Measurements from ENCODE around the gene TRIO. TPM values are rescaled to one million over a fixed set of nuclear protein-coding genes. Genes with fewer than 3 reads are reported as not detected.

TRIO gene
- polyA plus RNA-seq, 2 donors = 10.3 to 22.8 TPM

DNA sequence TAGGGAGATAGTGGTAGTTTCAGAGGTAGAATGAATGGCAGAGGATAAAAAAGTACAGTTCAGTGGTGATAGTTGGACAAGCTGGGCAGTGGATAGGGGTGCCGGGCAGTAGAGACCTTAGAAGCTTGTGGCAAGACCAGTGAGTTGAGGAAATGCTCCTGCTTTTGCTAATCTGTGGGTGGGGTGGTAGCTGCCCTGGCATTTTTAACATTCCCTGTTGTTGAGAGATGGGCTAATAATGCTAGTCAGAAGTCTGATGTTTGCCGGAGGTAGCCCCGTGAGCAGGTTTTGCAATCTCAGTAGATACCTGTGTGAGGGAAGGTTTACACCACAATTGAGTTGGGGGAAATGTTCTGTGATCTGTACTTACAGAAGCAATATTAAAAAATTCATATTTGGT, 91.1 kb downstream of the TRIO start:
- WGBS, 2 donors = 89 to 94% methylated on average over 3 of the region's 3 CpGs
- Histone ChIP-seq H3K9me3 (ENCODE audit: control insufficient read depth in 2 of 2, insufficient read depth in 1 of 2, low read depth in 1 of 2, low read length in 1 of 2) (no peaks in the 10 kb centered on the region), H3K4me3 (ENCODE audit: low read depth in 1 of 2, low read length in 2 of 2) (no peak overlapping the region), H3K4me1 (ENCODE audit: control insufficient read depth in 2 of 2, insufficient read depth in 2 of 2, low read length in 1 of 2) (no peaks in the 10 kb centered on the region), H3K36me3 (ENCODE audit: control insufficient read depth in 2 of 2, insufficient read depth in 2 of 2, low read length in 1 of 2) (no peaks in the 10 kb centered on the region), H3K27ac (ENCODE audit: low read depth in 2 of 2, low read length in 1 of 2) (no peak overlapping the region), H3K27me3 (ENCODE audit: control insufficient read depth in 1 of 2, insufficient read depth in 2 of 2, low read length in 2 of 2) (no peaks in the 10 kb centered on the region)

DNA sequence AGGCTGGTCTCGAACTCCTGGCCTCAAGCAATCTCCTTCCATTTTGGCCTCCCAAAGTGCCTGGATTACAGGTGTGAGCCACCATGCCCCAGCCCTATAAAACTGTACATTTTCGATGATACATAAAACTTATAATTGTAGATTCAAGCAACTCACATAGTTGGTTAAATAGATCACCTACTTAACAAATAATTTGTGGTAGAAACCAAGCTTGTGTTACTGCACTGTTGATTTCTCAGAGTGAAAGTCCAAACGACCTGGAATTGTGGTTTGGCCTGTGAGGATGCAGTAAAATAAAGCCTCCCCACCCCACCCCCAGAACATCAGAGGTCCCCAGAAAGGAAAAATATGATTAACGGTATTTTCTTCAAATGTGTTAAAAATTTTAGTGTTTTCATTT, 92.7 kb downstream of the TRIO start:
- Histone ChIP-seq H3K27me3 (ENCODE audit: control insufficient read depth in 1 of 2, insufficient read depth in 2 of 2, low read length in 2 of 2) (no peaks in the 10 kb centered on the region), H3K4me1 (ENCODE audit: control insufficient read depth in 2 of 2, insufficient read depth in 2 of 2, low read length in 1 of 2) (no peaks in the 10 kb centered on the region), H3K9me3 (ENCODE audit: control insufficient read depth in 2 of 2, insufficient read depth in 1 of 2, low read depth in 1 of 2, low read length in 1 of 2) (no peaks in the 10 kb centered on the region), H3K36me3 (ENCODE audit: control insufficient read depth in 2 of 2, insufficient read depth in 2 of 2, low read length in 1 of 2) (no peaks in the 10 kb centered on the region), H3K4me3 (ENCODE audit: low read depth in 1 of 2, low read length in 2 of 2) (no peak overlapping the region), H3K27ac (ENCODE audit: low read depth in 2 of 2, low read length in 1 of 2) (no peak overlapping the region)
- 77 to 78% methylated on average over 4 of the region's 4 CpGs for WGBS, 2 donors

DNA sequence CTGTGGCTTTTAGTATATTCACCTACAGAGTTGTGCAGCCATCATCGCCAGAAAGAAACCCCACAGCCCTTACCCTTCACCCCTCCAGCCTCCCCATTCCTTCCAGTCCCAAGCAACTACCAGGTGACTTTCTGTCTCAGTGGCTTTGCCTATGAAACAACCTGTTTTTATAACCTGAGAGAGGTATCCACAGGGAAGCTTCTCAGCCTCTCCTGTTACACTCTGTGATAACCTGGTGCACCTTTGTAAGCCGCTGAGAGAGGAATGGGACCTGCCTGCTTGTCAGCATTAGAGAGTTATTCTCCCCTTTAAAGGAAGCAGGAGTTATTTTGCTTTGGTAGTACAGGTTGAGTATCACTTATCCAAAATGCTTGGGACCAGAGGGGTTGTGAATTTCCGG, 93.6 kb downstream of the TRIO start:
- no peaks in the 10 kb centered on the region for H3K4me1 ChIP-seq (ENCODE audit: control insufficient read depth in 2 of 2, insufficient read depth in 2 of 2, low read length in 1 of 2)
- no peaks in the 10 kb centered on the region for H3K9me3 ChIP-seq (ENCODE audit: control insufficient read depth in 2 of 2, insufficient read depth in 1 of 2, low read depth in 1 of 2, low read length in 1 of 2)
- H3K36me3 ChIP-seq (ENCODE audit: control insufficient read depth in 2 of 2, insufficient read depth in 2 of 2, low read length in 1 of 2) = no peaks in the 10 kb centered on the region
- H3K27ac ChIP-seq (ENCODE audit: low read depth in 2 of 2, low read length in 1 of 2) = no peak overlapping the region
- H3K27me3 ChIP-seq (ENCODE audit: control insufficient read depth in 1 of 2, insufficient read depth in 2 of 2, low read length in 2 of 2) = no peaks in the 10 kb centered on the region
- WGBS, 2 donors = 92 to 94% methylated on average over 3 of the region's 3 CpGs
- no peak overlapping the region for H3K4me3 ChIP-seq (ENCODE audit: low read depth in 1 of 2, low read length in 2 of 2)

DNA sequence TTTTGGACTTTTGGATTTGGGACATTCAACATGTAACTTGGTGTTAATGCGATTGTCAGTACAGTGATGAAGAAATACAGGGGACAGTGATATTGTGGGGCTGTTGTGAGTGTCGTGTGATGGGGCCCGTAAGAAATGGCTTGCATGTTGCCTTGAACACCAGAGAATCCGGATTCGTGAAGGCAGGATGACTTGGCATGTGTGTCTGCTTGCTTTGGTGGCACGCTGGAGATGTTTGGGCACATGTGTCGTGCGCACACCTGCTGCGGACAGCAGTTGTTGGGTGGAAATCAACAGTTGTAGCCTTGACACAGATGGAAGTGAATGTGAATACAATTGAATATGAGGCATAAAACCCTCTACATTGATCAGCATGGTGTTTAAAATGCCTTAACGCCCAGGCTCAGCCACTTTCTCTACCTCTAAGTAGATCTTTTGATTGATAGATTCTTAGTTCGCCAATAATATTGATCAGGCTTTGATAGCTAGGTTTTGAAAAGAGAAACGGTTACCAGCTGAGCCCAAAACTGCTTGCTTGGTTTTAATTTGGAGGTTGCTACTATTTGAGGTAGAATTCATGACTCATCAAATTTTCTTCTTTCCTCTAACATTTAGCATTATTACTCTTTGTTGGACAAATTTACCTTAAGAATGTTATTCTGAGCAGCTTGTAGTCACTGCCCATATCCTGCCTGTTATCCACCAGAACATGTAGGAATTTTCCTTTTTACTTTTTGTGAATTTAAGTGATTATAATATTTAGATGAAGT, 94.4 kb downstream of the TRIO start:
- no peaks in the 10 kb centered on the region for H3K9me3 ChIP-seq (ENCODE audit: control insufficient read depth in 2 of 2, insufficient read depth in 1 of 2, low read depth in 1 of 2, low read length in 1 of 2)
- no peak overlapping the region for H3K27ac ChIP-seq (ENCODE audit: low read depth in 2 of 2, low read length in 1 of 2)
- H3K4me3 ChIP-seq (ENCODE audit: low read depth in 1 of 2, low read length in 2 of 2) = no peak overlapping the region
- WGBS, 2 donors = 87% methylated on average over 12 of the region's 12 CpGs
- H3K36me3 ChIP-seq (ENCODE audit: control insufficient read depth in 2 of 2, insufficient read depth in 2 of 2, low read length in 1 of 2) = no peaks in the 10 kb centered on the region
- no peaks in the 10 kb centered on the region for H3K4me1 ChIP-seq (ENCODE audit: control insufficient read depth in 2 of 2, insufficient read depth in 2 of 2, low read length in 1 of 2)
- no peaks in the 10 kb centered on the region for H3K27me3 ChIP-seq (ENCODE audit: control insufficient read depth in 1 of 2, insufficient read depth in 2 of 2, low read length in 2 of 2)

DNA sequence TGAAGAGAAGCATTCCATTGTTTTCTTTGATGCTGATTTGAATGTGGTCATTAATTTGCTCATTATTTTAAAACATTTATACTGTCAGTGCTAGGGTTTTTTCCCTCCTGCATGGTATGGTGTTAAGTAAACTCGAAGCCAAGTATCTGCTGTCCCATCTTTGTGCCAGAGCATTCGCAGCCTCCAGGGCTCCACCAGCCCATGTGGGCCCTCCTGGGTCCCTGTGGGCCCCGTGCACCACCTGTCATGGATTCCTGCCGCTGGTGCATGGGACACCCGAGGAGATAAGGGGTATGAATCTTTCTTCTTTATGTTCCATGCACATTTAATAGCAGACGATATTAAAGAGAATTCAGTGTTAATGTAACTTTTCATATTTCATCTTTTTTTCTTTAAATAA, 95.1 kb downstream of the TRIO start:
- Histone ChIP-seq H3K9me3 (ENCODE audit: control insufficient read depth in 2 of 2, insufficient read depth in 1 of 2, low read depth in 1 of 2, low read length in 1 of 2) (no peaks in the 10 kb centered on the region), H3K36me3 (ENCODE audit: control insufficient read depth in 2 of 2, insufficient read depth in 2 of 2, low read length in 1 of 2) (no peaks in the 10 kb centered on the region), H3K27me3 (ENCODE audit: control insufficient read depth in 1 of 2, insufficient read depth in 2 of 2, low read length in 2 of 2) (no peaks in the 10 kb centered on the region), H3K4me3 (ENCODE audit: low read depth in 1 of 2, low read length in 2 of 2) (no peak overlapping the region), H3K27ac (ENCODE audit: low read depth in 2 of 2, low read length in 1 of 2) (no peak overlapping the region), H3K4me1 (ENCODE audit: control insufficient read depth in 2 of 2, insufficient read depth in 2 of 2, low read length in 1 of 2) (peaks cover 0 to 2% of the 10 kb centered on the region in 2 donors)
- 76 to 81% methylated on average over 6 of the region's 6 CpGs for WGBS, 2 donors

DNA sequence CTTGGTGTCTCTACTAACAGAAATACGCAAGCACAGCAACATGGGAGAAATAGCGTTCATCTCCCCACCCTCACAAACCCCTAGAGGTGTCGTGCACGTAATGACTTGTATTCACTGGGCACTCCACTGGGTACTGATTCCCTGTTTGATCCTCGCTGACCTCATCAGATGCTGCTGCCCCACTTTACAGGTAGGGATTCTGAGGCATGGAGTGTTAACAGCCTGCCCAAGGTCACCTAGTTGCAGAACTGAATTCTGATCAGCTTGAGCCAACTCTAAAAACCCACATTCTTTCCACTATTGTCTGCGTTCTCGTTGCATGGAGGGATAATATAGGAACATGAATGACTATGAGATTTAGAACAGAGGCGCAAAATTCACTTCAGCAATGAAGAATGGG, 96.3 kb downstream of the TRIO start:
- Histone ChIP-seq H3K4me1 (ENCODE audit: control insufficient read depth in 2 of 2, insufficient read depth in 2 of 2, low read length in 1 of 2) (peaks cover 0 to 2% of the 10 kb centered on the region in 2 donors), H3K36me3 (ENCODE audit: control insufficient read depth in 2 of 2, insufficient read depth in 2 of 2, low read length in 1 of 2) (no peaks in the 10 kb centered on the region), H3K27ac (ENCODE audit: low read depth in 2 of 2, low read length in 1 of 2) (no peak overlapping the region), H3K9me3 (ENCODE audit: control insufficient read depth in 2 of 2, insufficient read depth in 1 of 2, low read depth in 1 of 2, low read length in 1 of 2) (no peaks in the 10 kb centered on the region), H3K4me3 (ENCODE audit: low read depth in 1 of 2, low read length in 2 of 2) (no peak overlapping the region), H3K27me3 (ENCODE audit: control insufficient read depth in 1 of 2, insufficient read depth in 2 of 2, low read length in 2 of 2) (no peaks in the 10 kb centered on the region)
- WGBS, 2 donors = 86 to 87% methylated on average over 8 of the region's 8 CpGs

DNA sequence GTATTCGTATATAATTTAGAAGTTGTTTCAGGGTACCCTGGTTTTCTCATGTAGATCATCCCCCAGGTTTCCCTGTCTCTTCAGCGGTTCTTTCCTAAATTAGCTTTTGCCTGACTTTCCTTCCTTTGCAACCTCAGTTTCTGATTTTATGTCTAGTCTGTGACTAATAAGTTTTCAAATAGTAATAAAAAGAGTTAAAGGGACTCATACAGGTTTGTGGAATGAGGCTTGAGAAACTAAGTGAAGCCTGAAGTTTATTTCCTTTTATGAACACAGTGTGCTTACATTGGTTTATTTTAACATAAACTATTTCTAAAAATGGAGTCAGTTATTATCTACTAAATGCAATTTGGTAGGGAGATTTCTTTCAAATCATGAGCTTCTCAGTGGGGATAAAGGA, 96.8 kb downstream of the TRIO start:
- 70 to 74% methylated on average over 2 of the region's 2 CpGs for WGBS, 2 donors
- Histone ChIP-seq H3K9me3 (ENCODE audit: control insufficient read depth in 2 of 2, insufficient read depth in 1 of 2, low read depth in 1 of 2, low read length in 1 of 2) (no peaks in the 10 kb centered on the region), H3K27me3 (ENCODE audit: control insufficient read depth in 1 of 2, insufficient read depth in 2 of 2, low read length in 2 of 2) (no peaks in the 10 kb centered on the region), H3K4me3 (ENCODE audit: low read depth in 1 of 2, low read length in 2 of 2) (no peak overlapping the region), H3K27ac (ENCODE audit: low read depth in 2 of 2, low read length in 1 of 2) (no peak overlapping the region), H3K36me3 (ENCODE audit: control insufficient read depth in 2 of 2, insufficient read depth in 2 of 2, low read length in 1 of 2) (no peaks in the 10 kb centered on the region), H3K4me1 (ENCODE audit: control insufficient read depth in 2 of 2, insufficient read depth in 2 of 2, low read length in 1 of 2) (peaks cover 0 to 2% of the 10 kb centered on the region in 2 donors)

DNA sequence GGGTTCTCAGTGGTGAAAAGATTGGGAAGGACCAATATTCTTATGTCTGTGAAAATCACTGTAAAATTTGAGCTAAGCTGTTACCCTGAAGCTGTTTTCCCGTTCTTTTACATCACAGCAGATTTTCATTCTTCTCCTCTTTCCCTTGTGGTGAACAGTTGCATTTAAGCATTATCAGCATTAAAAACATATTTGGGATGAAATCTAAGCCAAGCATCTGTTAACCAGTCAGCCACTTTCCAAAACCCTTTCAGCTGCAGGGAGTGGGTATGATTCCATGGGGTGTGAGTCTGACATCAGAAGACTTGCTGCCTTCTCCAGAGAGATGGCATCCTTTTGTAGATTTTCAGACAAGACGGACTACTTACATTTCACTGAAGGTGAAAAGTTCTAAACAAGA, 97.2 kb downstream of the TRIO start:
- no peaks in the 10 kb centered on the region for H3K9me3 ChIP-seq (ENCODE audit: control insufficient read depth in 2 of 2, insufficient read depth in 1 of 2, low read depth in 1 of 2, low read length in 1 of 2)
- H3K27ac ChIP-seq (ENCODE audit: low read depth in 2 of 2, low read length in 1 of 2) = no peak overlapping the region
- no peaks in the 10 kb centered on the region for H3K36me3 ChIP-seq (ENCODE audit: control insufficient read depth in 2 of 2, insufficient read depth in 2 of 2, low read length in 1 of 2)
- no peak overlapping the region for H3K4me3 ChIP-seq (ENCODE audit: low read depth in 1 of 2, low read length in 2 of 2)
- no peaks in the 10 kb centered on the region for H3K27me3 ChIP-seq (ENCODE audit: control insufficient read depth in 1 of 2, insufficient read depth in 2 of 2, low read length in 2 of 2)
- H3K4me1 ChIP-seq (ENCODE audit: control insufficient read depth in 2 of 2, insufficient read depth in 2 of 2, low read length in 1 of 2) = peaks cover 0 to 2% of the 10 kb centered on the region in 2 donors
- WGBS, 2 donors = 71 to 83% methylated on average over 2 of the region's 2 CpGs

DNA sequence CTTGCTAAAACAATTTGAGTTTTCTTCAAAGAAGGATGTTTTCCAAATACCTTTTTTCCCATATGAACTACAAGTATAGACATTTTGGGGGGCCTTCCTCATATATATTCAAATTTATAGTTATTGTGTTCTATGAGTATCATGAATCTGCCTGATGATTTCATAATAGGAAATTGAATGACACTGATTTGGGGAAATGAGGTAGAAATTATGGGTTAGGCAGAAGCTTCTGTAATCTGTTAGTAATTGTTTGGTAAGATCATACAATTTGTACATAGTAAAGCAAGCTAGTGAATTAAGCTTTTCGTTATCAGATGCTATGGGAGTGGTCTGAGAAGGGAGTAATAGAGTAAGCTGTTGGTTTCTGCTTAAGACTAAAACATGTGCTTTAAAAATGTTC, 98.0 kb downstream of the TRIO start:
- H3K27me3 ChIP-seq (ENCODE audit: control insufficient read depth in 1 of 2, insufficient read depth in 2 of 2, low read length in 2 of 2) = no peaks in the 10 kb centered on the region
- H3K4me3 ChIP-seq (ENCODE audit: low read depth in 1 of 2, low read length in 2 of 2) = no peak overlapping the region
- WGBS, 2 donors = 53 to 71% methylated on average over 1 of the region's 1 CpG
- H3K9me3 ChIP-seq (ENCODE audit: control insufficient read depth in 2 of 2, insufficient read depth in 1 of 2, low read depth in 1 of 2, low read length in 1 of 2) = no peaks in the 10 kb centered on the region
- no peaks in the 10 kb centered on the region for H3K36me3 ChIP-seq (ENCODE audit: control insufficient read depth in 2 of 2, insufficient read depth in 2 of 2, low read length in 1 of 2)
- no peak overlapping the region for H3K27ac ChIP-seq (ENCODE audit: low read depth in 2 of 2, low read length in 1 of 2)
- H3K4me1 ChIP-seq (ENCODE audit: control insufficient read depth in 2 of 2, insufficient read depth in 2 of 2, low read length in 1 of 2) = peaks cover 0 to 2% of the 10 kb centered on the region in 2 donors

DNA sequence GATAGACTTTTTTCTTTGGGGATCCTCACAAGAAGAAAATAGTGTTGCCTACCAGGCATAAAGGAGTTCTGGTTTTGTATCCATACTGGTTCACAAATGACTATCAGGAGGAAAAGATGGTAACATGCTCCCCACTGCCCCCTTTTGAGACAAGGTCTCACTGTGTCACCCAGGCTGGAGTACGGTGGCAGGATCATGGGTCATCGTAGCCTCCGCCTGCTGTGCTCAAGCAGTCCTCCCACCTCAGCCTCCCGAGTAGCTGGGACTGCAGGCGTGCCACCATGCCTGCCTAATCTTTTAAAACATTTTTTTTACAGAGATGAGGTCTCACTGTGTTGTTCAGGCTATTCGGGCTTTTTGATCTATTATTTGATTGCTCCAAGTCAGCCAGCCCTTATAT, 99.3 kb downstream of the TRIO start:
- peaks cover 2 to 5% of the 10 kb centered on the region in 2 donors for H3K4me1 ChIP-seq (ENCODE audit: control insufficient read depth in 2 of 2, insufficient read depth in 2 of 2, low read length in 1 of 2)
- 87 to 96% methylated on average over 6 of the region's 6 CpGs for WGBS, 2 donors

More for the DNA sequence above, 99.3 kb downstream of the TRIO start:
- Histone ChIP-seq H3K27ac (ENCODE audit: low read depth in 2 of 2, low read length in 1 of 2) (no peak overlapping the region), H3K27me3 (ENCODE audit: control insufficient read depth in 1 of 2, insufficient read depth in 2 of 2, low read length in 2 of 2) (no peaks in the 10 kb centered on the region), H3K36me3 (ENCODE audit: control insufficient read depth in 2 of 2, insufficient read depth in 2 of 2, low read length in 1 of 2) (no peaks in the 10 kb centered on the region), H3K9me3 (ENCODE audit: control insufficient read depth in 2 of 2, insufficient read depth in 1 of 2, low read depth in 1 of 2, low read length in 1 of 2) (no peaks in the 10 kb centered on the region), H3K4me3 (ENCODE audit: low read depth in 1 of 2, low read length in 2 of 2) (no peak overlapping the region)

Measured in esophagus (tissue), 2 donors.